SH-SY5Y (cell line): ENCODE results near the gene MMP17.

Source experiments
- GATA2 ChIP-seq: IDR thresholded peaks from 2 replicates; pipeline ENCODE4 v1.6.1; 2011; ENCODE audit warnings: mild to moderate bottlenecking, low read depth, low read length
- GATA3 ChIP-seq: IDR thresholded peaks from 2 replicates; pipeline ENCODE4 v1.6.1; 2011; ENCODE audit warnings: low read depth, mild to moderate bottlenecking, low read length, moderate library complexity

DNA sequence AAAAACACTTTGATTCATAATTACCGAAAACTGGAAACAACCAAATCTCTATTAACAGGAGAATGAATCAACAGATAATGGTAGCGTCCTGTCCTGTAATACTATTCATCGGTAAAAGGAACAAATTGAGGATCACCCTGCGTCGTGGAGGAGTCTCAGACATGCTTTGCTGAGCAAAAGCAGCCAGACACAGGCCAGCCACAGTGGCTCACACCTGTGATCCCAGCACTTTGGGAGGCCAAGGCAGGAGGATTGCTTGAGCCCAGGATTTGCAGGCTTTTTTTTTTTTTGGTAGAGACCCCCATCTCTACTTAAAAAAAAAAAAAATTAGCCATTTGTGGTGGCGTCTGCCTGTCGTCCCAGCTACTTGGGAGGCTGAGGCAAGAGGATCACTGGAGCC, 34.1 kb upstream of the MMP17 start:
- TF ChIP-seq GATA3 = no peak
- no peak for TF ChIP-seq GATA2
